Measurements from ENCODE around the gene IFT52.

DNA sequence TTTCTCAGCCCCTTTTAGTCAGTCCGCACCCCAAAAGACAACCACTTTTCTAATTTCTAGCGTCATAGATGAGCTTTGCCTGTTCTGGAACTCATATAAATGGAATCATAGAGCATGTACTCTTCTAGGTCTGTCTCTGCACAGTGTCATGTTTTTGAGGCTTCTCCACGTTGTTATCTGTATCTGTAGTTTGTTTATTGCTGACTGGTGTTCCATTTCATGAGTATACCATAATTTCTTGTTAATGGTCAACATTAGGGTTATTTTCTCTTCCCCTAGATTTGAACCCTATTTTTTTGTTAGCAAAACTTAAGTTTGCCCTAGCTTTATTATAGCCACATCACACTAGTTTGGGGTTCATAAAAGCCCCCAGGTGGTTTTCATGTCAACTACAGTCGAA lies 48.1 kb upstream of the IFT52 start:
- no peak for TF ChIP-seq POLR2A (IDR thresholded peaks at IDR 0.05)
- TF ChIP-seq, protein P1, sequence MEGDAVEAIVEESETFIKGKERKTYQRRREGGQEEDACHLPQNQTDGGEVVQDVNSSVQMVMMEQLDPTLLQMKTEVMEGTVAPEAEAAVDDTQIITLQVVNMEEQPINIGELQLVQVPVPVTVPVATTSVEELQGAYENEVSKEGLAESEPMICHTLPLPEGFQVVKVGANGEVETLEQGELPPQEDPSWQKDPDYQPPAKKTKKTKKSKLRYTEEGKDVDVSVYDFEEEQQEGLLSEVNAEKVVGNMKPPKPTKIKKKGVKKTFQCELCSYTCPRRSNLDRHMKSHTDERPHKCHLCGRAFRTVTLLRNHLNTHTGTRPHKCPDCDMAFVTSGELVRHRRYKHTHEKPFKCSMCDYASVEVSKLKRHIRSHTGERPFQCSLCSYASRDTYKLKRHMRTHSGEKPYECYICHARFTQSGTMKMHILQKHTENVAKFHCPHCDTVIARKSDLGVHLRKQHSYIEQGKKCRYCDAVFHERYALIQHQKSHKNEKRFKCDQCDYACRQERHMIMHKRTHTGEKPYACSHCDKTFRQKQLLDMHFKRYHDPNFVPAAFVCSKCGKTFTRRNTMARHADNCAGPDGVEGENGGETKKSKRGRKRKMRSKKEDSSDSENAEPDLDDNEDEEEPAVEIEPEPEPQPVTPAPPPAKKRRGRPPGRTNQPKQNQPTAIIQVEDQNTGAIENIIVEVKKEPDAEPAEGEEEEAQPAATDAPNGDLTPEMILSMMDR (IDR thresholded peaks at IDR 0.05), result no peak

Measured in heart left ventricle (tissue), 13 donors.